ENCODE measurements around the gene CAMK2D. TPM values are rescaled to one million over a fixed set of nuclear protein-coding genes. Genes with fewer than 3 reads are reported as not detected.

The CAMK2D gene
- 88.1 TPM for total RNA-seq

GRCh38 chr4:113761620-113762185 lies at the start of gene CAMK2D:
CAMK2D (minus strand) TSS chr4:113761738; CDS start chr4:113761068, 670 bp downstream.

Small RNA genes lying within 50 kb of the gene (small RNA-seq; reads per million reads assigned to genes)
- gene RN7SL184P (ENCODE audit: low replicate concordance) = not detected
- gene RNU1-138P (ENCODE audit: low replicate concordance) = not detected

Other genes starting within 250 kb of the CAMK2D start
- gene ARSJ, start 217.9 kb upstream of the CAMK2D start, total RNA-seq = 10.0 TPM

Data from metanephros (tissue), 2 donors.